DLD1 (cell line): Measurements from ENCODE around the gene CEP68.
"Not testable (repeated sequence)": the region's sequence is repeated elsewhere in the genome, so short reads cannot be mapped to it uniquely, and the experiment has no call there.

Source experiments
- in situ Hi-C: cut with HindIII; loops from 2 replicates; pipeline ENCODE4 v1.10.0; 2017; ENCODE audit warnings: low sequenced_read_pairs

The CEP68 gene

GRCh38 chr2:65125457-65125856 lies 69.2 kb downstream of the CEP68 start:
- in situ Hi-C loops, result not testable (repeated sequence)

GRCh38 chr2:65128297-65129190 lies 72.3 kb downstream of the CEP68 start:
- in situ Hi-C loops, result no loop called here

GRCh38 chr2:65129286-65129825 lies 73.1 kb downstream of the CEP68 start:
- in situ Hi-C loops, result no loop called here

DNA sequence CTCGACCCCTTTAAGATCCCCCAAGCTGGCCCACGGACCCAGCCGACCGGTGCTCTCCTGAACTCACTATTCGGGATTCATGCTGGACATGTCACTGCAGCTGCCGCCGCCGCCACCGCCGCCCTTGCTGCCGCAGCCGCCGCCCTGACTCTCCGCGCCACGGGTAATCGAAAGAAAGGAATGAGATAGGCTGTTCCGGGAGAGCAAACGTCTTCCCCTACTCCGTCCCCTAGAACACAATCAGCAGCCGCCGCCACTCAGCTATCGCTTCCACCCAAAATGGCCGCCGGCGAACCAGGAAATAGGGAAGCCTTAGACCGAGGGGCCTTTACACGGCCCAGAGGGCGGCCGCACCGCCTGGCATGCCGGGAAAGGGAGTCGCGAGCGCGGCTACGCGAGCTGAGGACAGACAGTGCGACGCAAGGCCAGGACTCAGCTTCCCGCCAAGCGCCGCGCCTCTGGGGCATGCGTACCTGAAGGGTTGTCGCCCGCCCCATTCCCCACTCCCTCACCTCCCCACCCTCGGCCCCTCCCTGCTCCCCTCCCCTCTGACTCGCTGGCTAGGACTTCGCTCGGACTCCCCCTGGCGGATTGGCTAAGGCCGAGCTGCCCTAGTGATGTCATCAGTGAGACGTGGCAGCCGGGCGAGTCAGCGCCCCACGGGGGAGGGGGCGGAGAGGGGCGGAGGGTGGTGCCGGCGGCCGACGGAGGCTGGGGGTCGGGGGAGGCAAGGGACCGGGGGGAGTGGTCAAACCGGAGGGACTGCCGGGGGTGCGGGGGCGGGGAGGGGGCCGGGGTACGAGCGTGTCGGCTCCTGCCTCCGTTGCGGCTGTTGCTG lies 73.8 kb downstream of the CEP68 start, which contains the start of gene RAB1A:
TSS of gene RAB1A (minus strand) at position 281 of the 838 bp plus-strand sequence. CDS start at position 90, 191 bp downstream.
- in situ Hi-C loops, result no loop called here

- in situ Hi-C loops, result no loop called here
Observed at GRCh38 chr2:65130664-65131175, 74.5 kb downstream of the CEP68 start.

DNA sequence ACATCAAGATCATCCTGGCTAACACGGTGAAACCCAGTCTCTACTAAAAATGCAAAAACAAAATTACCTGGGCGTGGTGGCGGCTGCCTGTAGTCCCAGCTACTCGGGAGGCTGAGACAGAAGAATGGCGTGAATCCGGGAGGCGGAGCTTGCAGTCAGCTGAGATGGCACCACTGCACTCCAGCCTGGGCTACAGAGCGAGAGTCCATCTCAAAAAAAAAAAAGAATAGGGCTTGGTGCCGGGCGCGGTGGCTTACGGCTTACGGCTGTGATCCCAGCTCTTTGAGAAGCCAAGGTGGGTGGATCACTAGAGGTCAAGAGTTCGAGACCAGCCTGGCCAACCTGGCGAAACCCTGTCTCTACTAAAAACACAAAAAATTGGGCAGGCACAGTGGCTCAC lies 76.7 kb downstream of the CEP68 start:
- in situ Hi-C loops, result not testable (repeated sequence)

DNA sequence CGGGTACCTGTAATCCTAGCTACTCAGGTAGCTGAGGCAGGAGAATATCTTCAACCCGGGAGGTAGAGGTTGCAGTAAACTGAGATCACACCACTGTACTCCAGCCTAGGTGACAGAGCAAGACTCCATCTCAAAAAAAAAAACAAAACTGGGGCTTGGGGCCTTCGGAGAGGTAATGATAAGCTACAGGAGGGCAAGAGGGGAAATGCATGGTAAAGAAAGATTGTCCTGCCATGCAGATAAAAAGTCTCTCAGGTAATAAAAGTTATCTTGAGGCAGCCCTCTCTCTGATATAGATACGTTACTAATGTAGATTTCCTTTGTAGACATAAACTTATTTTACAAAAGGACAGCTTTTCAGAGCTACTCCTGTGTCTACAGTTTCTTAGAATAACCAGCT lies 77.4 kb downstream of the CEP68 start:
- in situ Hi-C loops, result no loop called here

- in situ Hi-C loops, result no loop called here
Observed at GRCh38 chr2:65134158-65134557, 77.9 kb downstream of the CEP68 start.

GRCh38 chr2:65136253-65136652 lies 80.0 kb downstream of the CEP68 start:
- in situ Hi-C loops, result no loop called here
